Prostate gland (tissue), 2 donors: Measurements from ENCODE around the gene PTPRE. TPM values are rescaled to one million over a fixed set of nuclear protein-coding genes. Genes with fewer than 3 reads are reported as not detected.
A peak's percentile ranks its signal among the peaks of the same experiment; 100 is the strongest.

Experiments
- DNase-seq: peaks from one replicate; pipeline ENCODE4 v3.0.0-alpha.2; 2019; ENCODE audit warnings: low spot score
- H3K27ac ChIP-seq, 2 donors: fragments of 200-600 bp; sonication (generic); 2 replicates each; pipeline ENCODE4 v1.5.1; 2017 to 2019
- H3K27me3 ChIP-seq: fragments of 200-600 bp; sonication (generic); replicated peaks from 2 replicates; pipeline ENCODE4 v1.5.1; 2019; ENCODE audit not compliant: insufficient read depth
- H3K36me3 ChIP-seq, 2 donors: fragments of 200-600 bp; sonication (generic); 1 replicate in 1 of 2; 2 replicates in 1 of 2; pipeline versions ENCODE4 v1.5.1 to v1.8.1; 2017 to 2019
- H3K4me1 ChIP-seq: fragments of 200-600 bp; sonication (generic); replicated peaks from 2 replicates; pipeline ENCODE4 v1.5.1; 2019
- H3K4me3 ChIP-seq, 2 donors: fragments of 200-600 bp; sonication (generic); 2 replicates each; pipeline ENCODE4 v1.5.1; 2017 to 2019
- H3K9me3 ChIP-seq: fragments of 200-600 bp; sonication (generic); 2 replicates; pipeline ENCODE4 v1.5.1; 2017
- CTCF ChIP-seq, 4 experiments: fragments of 200-600 bp in 2 of 4; fragments of 450-650 bp in 2 of 4; sonication (generic) in 2 of 4; IDR thresholded peaks; 1 replicate in 3 of 4; 2 replicates in 1 of 4; pipeline ENCODE4 v1.5.1; 2016 to 2019; ENCODE audit warnings: antibody characterized with exemption in 4 of 4, mild to moderate bottlenecking in 2 of 4, moderate library complexity in 2 of 4
- POLR2A ChIP-seq: fragments of 450-650 bp; IDR thresholded peaks from one replicate; pipeline ENCODE4 v1.6.1; 2016; ENCODE audit warnings: antibody characterized with exemption, mild to moderate bottlenecking
- POLR2AphosphoS5 ChIP-seq: sonication (generic); formaldehyde crosslinking; IDR thresholded peaks from one replicate; pipeline ENCODE4 v1.6.1; 2017; ENCODE audit warnings: antibody characterized with exemption
- WGBS: methylation state at CpG from one replicate; pipeline ENCODE4 v1.1.5; 2018; 5-methylcytosine and 5-hydroxymethylcytosine counted together
- intact Hi-C: fragments of 100-400 bp; cut with DNase I; formaldehyde crosslinking; loops from one replicate; pipeline ENCODE4 v1.14.2; 2022
- total RNA-seq, 2 donors: library from RNA; depleted of rRNA; stranded (reverse); fragments of >200 nt; gene quantifications; one replicate each; pipeline ENCODE4 v1.1.0, GENCODE V29; 2016

Gene PTPRE
- total RNA-seq, 2 donors from 2014 or later = 4.5 to 14.3 TPM

GRCh38 chr10:127963136-127963535, 56.2 kb downstream of the PTPRE start:
- Histone ChIP-seq H3K9me3 (no peaks in the 10 kb centered on the region), H3K27ac (no peak overlapping the region), H3K36me3 (no peaks in the 10 kb centered on the region), H3K4me1 (no peaks in the 10 kb centered on the region), H3K4me3 (no peak overlapping the region), H3K27me3 (no peaks in the 10 kb centered on the region)
- TF ChIP-seq POLR2AphosphoS5 (no peak), POLR2A (no peak), CTCF (IDR thresholded peaks at IDR 0.05) (no peak)
- intact Hi-C loops = no loop called here
- DNase-seq = no peak

- no peaks in the 10 kb centered on the region for H3K36me3 ChIP-seq
- H3K4me1 ChIP-seq = no peaks in the 10 kb centered on the region
- 79% methylated on average over 12 of the region's 12 CpGs for WGBS
- TF ChIP-seq CTCF (IDR thresholded peaks at IDR 0.05) (no peak), POLR2A (no peak), POLR2AphosphoS5 (no peak)
- H3K4me3 ChIP-seq = no peak overlapping the region
- intact Hi-C loops = no loop called here
- H3K9me3 ChIP-seq = no peaks in the 10 kb centered on the region
- H3K27ac ChIP-seq = no peak overlapping the region
- no peak for DNase-seq
- H3K27me3 ChIP-seq = no peaks in the 10 kb centered on the region
Measured at GRCh38 chr10:127964621-127965020, 57.7 kb downstream of the PTPRE start.

- DNase-seq = no peak
- WGBS = 97% methylated on average over 5 of the region's 5 CpGs
- no peak overlapping the region for H3K27ac ChIP-seq
Measured at GRCh38 chr10:127966875-127967274, 60.0 kb downstream of the PTPRE start.

GRCh38 chr10:127968027-127968441, 61.1 kb downstream of the PTPRE start:
- WGBS = 82% methylated on average over 3 of the region's 3 CpGs
- intact Hi-C loops = no loop called here
- peak; percentile 16 for DNase-seq
- H3K27ac ChIP-seq = no peak overlapping the region
- no peaks in the 10 kb centered on the region for H3K9me3 ChIP-seq
- H3K27me3 ChIP-seq = no peaks in the 10 kb centered on the region
- no peaks in the 10 kb centered on the region for H3K4me1 ChIP-seq
- no peaks in the 10 kb centered on the region for H3K36me3 ChIP-seq
- no peak overlapping the region for H3K4me3 ChIP-seq
- TF ChIP-seq POLR2A = no peak
- TF ChIP-seq POLR2AphosphoS5 = peak; percentile 27
- TF ChIP-seq CTCF (IDR thresholded peaks at IDR 0.05) = no peak

More at GRCh38 chr10:127966875-127967274, 60.0 kb downstream of the PTPRE start:
- Histone ChIP-seq H3K4me3 (no peak overlapping the region), H3K4me1 (no peaks in the 10 kb centered on the region), H3K36me3 (no peaks in the 10 kb centered on the region), H3K9me3 (no peaks in the 10 kb centered on the region), H3K27me3 (no peaks in the 10 kb centered on the region)
- TF ChIP-seq POLR2A (no peak), CTCF (IDR thresholded peaks at IDR 0.05) (no peak)
- intact Hi-C loops = no loop called here

- no peaks in the 10 kb centered on the region for H3K27me3 ChIP-seq
- H3K4me3 ChIP-seq = no peak overlapping the region
- 56% methylated on average over 1 of the region's 1 CpG for WGBS
- DNase-seq = no peak
- H3K36me3 ChIP-seq = no peaks in the 10 kb centered on the region
- no peaks in the 10 kb centered on the region for H3K4me1 ChIP-seq
- intact Hi-C loops = no loop called here
- H3K9me3 ChIP-seq = no peaks in the 10 kb centered on the region
- no peak overlapping the region for H3K27ac ChIP-seq
- TF ChIP-seq POLR2A (no peak), POLR2AphosphoS5 (no peak), CTCF (IDR thresholded peaks at IDR 0.05) (no peak)
Measured at GRCh38 chr10:127968659-127969058, 61.8 kb downstream of the PTPRE start.
